GM12878 (cell line): ENCODE data around the gene HNRNPF.

Source experiments
- ATF7 ChIP-seq: fragments of 450-650 bp; IDR thresholded peaks from 2 replicates; pipeline ENCODE4 v1.6.1; 2016; ENCODE audit warnings: low read depth, mild to moderate bottlenecking
- BCLAF1 ChIP-seq: fragments of 450-650 bp; IDR thresholded peaks from 2 replicates; pipeline ENCODE4 v1.6.1; 2017; ENCODE audit warnings: antibody characterized with exemption, mild to moderate bottlenecking, moderate library complexity
- MEF2A ChIP-seq: IDR thresholded peaks from 2 replicates; pipeline ENCODE4 v1.6.1; 2011; ENCODE audit warnings: low read depth, mild to moderate bottlenecking, low read length, moderate library complexity; ENCODE audit not compliant: insufficient read depth
- YY1 ChIP-seq: IDR thresholded peaks from 2 replicates; pipeline ENCODE4 v1.6.1; 2011; ENCODE audit warnings: low read depth, mild to moderate bottlenecking, low read length

- TF ChIP-seq ATF7 (no peak), BCLAF1 (no peak), MEF2A (no peak), YY1 (no peak)
Observed at GRCh38 chr10:43376046-43376635, 32.8 kb downstream of the HNRNPF start.
